ENCODE measurements around the gene SCYGR7. TPM values are rescaled to one million over a fixed set of nuclear protein-coding genes. Genes with fewer than 3 reads are reported as not detected.

SCYGR7 gene, protein sequence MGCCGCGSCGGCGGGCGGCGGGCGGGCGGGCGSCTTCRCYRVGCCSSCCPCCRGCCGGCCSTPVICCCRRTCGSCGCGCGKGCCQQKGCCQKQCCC
- total RNA-seq: not detected in 2 replicates

DNA sequence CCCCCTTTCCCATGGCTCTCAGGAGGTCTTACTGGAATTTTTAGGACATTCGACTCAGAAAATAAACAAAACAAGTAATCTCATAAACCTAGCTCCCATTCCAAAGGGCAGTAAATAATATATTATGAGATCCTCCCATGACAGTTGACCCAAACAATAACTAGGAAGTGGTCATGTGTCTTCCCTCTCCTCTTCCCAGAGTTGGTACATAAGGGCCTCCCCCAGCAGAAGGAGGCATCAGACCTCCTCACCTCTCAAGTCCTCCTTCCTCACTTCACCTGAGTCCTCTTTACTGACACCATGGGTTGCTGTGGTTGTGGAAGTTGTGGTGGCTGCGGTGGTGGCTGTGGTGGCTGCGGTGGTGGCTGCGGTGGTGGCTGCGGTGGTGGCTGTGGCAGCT is at the start of gene SCYGR7:
SCYGR7 (plus strand) TSS at position 301 of the 400 bp plus-strand sequence; CDS start at position 301, 0 bp downstream.

DNA sequence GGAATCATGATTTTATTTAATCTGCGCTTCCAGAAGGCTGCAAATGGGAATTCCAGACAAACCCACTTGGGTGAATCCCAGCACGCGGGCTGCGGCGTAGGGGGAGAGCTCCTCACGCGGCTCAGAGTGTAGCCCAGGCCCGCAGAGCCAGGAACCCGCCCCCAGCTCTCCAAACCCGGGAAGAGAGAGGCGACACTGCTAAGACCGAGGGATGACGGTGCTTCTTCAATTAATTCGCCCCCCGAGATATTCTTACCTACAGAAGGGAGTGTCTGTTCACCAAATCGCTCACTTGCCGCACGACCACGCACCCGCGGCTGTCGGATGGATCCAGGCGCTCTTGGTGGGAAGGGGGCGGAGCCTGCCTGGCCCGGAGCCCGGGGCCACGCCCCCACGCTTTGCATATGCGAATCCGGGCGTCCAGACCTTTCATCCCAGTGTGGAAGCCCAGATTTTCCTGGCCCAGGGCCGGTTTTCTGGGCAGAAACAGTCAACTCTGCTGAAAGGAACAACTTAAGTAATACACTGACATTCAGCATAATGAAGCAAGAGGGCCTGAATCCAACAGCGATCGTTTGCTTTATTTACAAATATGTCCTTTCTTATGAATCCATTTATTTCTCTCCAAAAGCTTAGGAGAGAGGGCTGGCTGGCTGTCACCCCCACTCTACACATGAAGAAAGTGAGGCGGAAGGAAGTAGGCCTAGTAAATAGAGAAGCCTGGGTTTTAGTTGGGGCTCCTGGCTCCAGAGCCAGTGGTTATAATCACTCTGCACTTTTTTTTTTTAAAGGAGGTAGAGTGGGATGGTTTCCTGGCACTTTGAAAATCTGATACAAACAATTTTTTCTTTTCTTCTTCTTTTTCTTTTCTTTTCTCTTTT is 10.2 kb upstream of the SCYGR7 start, which contains the start of gene SLC19A3:
SLC19A3 (minus strand) TSS at position 342 of the 881 bp plus-strand sequence. CDS start 15,710 bp downstream, outside the sequence.

DNA sequence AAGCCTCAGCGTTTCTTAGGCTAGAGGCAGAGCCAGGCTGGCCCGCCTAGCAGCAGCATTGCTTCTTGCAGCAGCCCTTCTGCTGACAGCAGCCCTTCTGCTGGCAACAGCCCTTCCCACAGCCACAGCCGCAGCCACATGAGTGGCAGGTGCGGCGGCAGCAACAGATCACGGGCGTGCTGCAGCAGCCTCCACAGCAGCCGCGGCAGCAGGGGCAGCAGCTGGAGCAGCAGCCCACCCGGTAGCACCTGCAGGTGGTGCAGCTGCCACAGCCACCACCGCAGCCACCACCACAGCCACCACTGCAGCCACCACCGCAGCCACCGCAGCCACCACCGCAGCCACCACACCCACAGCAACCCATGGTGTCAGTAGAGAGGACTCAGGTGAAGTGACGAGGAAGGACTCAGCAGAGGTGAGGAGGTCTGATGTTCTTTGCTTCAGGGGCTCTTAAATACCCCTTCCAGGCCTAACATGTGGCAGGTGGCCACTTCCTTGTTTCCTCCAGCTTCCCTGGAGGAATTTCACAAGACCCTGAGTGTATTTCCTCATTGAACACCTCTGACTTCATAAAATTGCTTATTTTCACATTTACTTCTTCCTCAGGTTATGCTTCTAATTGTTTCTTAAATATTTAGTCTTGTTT is 3.6 kb upstream of the SCYGR7 start, which contains the start of gene SCYGR6:
SCYGR6 (minus strand) TSS at position 364 of the 646 bp plus-strand sequence; CDS start at position 364, 0 bp downstream.

DNA sequence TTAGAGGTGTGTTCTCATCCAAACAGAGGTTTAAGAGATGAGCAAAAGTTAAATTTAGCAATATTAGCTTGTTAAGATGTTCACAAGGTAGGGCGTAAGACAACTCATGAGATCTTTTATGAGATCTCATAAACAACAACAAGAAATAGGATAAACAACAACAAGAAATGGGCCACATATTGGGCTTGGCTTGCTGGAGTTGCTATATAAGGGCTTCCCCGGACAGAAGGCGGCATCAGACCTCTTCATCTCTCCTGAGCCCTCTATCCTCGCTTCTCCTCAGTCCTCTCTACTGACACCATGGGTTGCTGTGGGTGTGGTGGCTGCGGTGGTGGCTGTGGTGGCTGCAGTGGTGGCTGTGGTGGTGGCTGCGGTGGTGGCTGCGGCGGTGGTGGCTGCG is 17.5 kb downstream of the SCYGR7 start, which contains the start of gene SCYGR8:
SCYGR8 (plus strand) TSS at position 301 of the 400 bp plus-strand sequence; CDS start at position 301, 0 bp downstream.

Other genes starting within 250 kb of the SCYGR7 start
- not detected in 2 replicates for gene SCYGR2, start 129.4 kb upstream of the SCYGR7 start, total RNA-seq
- not detected in 2 replicates for gene SCYGR3, start 113.5 kb upstream of the SCYGR7 start, total RNA-seq
- not detected in 2 replicates for gene SCYGR4, start 110.8 kb upstream of the SCYGR7 start, total RNA-seq
- not detected in 2 replicates for gene SCYGR5, start 61.5 kb upstream of the SCYGR7 start, total RNA-seq
- gene SLC19A3, start 10.3 kb upstream of the SCYGR7 start, total RNA-seq: 0.36 and 0.78 TPM in 2 replicates
- gene SCYGR6, start 3.6 kb upstream of the SCYGR7 start, total RNA-seq: not detected in 2 replicates
- gene SCYGR8, start 17.6 kb downstream of the SCYGR7 start, total RNA-seq: not detected in 2 replicates
- gene CCL20, start 85.5 kb downstream of the SCYGR7 start, total RNA-seq: 0.13 TPM in 1 of 2 replicates, not detected in the other
- 2.0 and 2.5 TPM in 2 replicates for gene DAW1, start 143.3 kb downstream of the SCYGR7 start, total RNA-seq

Measured in smooth muscle cell of the pulmonary artery (primary cell).